BLaER1 (cell line): ENCODE data around the gene C11orf68.

ENCODE experiments used
- H3K27ac ChIP-seq: shearing (Covaris generic); formaldehyde crosslinking; 2 replicates; pipeline ENCODE4 v1.8.1; 2022
- H3K27me3 ChIP-seq: shearing (Covaris generic); formaldehyde crosslinking; 2 replicates; pipeline ENCODE4 v1.8.1; 2022
- H3K36me3 ChIP-seq: shearing (Covaris generic); formaldehyde crosslinking; 2 replicates; pipeline ENCODE4 v1.8.1; 2022
- H3K4me1 ChIP-seq: shearing (Covaris generic); formaldehyde crosslinking; 2 replicates; pipeline ENCODE4 v1.8.1; 2022
- H3K4me2 ChIP-seq: shearing (Covaris generic); formaldehyde crosslinking; 2 replicates; pipeline ENCODE4 v1.8.1; 2022
- H3K4me3 ChIP-seq: shearing (Covaris generic); formaldehyde crosslinking; 2 replicates; pipeline ENCODE4 v1.8.1; 2022
- H3K9ac ChIP-seq: shearing (Covaris generic); formaldehyde crosslinking; 2 replicates; pipeline ENCODE4 v1.8.1; 2022
- H3K9me3 ChIP-seq: shearing (Covaris generic); formaldehyde crosslinking; 2 replicates; pipeline ENCODE4 v1.8.1; 2022
- H4K20me1 ChIP-seq: shearing (Covaris generic); formaldehyde crosslinking; 2 replicates; pipeline ENCODE4 v1.8.1; 2022
- Cebpa-rat ChIP-seq: shearing (Covaris generic); IDR thresholded peaks from 2 replicates; pipeline ENCODE4 v1.8.1; 2022

The C11orf68 gene

DNA sequence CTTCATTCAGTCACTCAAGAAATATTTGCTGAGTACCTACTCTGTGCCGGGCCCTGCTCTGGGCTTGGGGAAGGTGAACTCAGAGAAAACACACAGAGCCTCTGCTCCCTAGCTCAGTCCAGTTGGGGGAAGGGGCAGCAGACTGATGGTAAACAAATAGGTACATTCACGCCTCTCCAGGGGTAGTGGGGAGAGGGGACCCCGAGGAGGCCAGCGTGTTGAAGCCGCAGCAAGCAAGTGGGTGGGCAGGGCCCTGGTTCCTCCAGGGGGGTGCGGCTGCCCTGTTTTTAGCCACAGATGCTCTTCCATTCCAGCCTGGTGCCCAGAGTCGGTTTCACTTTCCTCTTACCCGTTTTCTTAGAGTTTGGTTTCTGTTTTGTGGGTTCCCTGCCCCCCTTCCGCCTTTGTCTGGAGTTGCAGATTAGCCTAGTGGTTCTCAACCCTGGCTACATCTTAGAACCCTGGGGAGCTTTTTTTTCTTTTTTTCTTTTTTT is 9.1 kb upstream of the C11orf68 start:
- no peaks in the 10 kb centered on the region for H3K27me3 ChIP-seq
- H3K9me3 ChIP-seq = no peaks in the 10 kb centered on the region
- peak overlapping the region; percentile 93 for H3K27ac ChIP-seq
- H3K4me2 ChIP-seq = peak overlapping the region; percentile 87
- peak overlapping the region; percentile 56 for H3K4me3 ChIP-seq
- TF ChIP-seq Cebpa-rat = no peak
- H3K4me1 ChIP-seq = peaks cover 50% of the 10 kb centered on the region
- peaks cover 13% of the 10 kb centered on the region for H3K36me3 ChIP-seq
- peak overlapping the region; percentile 74 for H3K9ac ChIP-seq
- no peaks in the 10 kb centered on the region for H4K20me1 ChIP-seq

DNA sequence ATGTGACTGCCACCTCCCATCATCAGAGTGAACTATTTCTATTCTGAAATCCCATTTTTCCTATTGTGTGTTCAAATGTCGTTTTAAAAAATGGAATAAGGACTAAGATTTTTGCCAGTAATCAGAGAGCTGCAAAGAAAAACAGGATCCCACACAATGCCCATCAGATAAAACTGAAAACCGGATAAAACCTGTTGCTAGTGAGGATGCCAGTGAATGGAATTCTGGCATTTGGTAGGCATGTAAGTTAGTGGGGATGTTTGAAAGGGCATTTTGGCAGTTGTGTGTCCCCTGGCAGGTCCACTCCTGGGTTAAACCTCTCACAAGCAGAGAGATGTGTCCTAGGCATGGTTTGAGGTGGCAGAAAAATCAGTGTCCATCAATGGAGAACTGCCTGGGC is 6.5 kb upstream of the C11orf68 start:
- Histone ChIP-seq H3K9me3 (no peaks in the 10 kb centered on the region), H3K27ac (no peak overlapping the region), H3K9ac (no peak overlapping the region), H4K20me1 (peaks cover 1% of the 10 kb centered on the region; the same call in 1 of the 2 replicates), H3K4me1 (peaks cover 38% of the 10 kb centered on the region), H3K4me2 (no peak overlapping the region), H3K27me3 (no peaks in the 10 kb centered on the region), H3K4me3 (no peak overlapping the region), H3K36me3 (peaks cover 33% of the 10 kb centered on the region)
- no peak for TF ChIP-seq Cebpa-rat

DNA sequence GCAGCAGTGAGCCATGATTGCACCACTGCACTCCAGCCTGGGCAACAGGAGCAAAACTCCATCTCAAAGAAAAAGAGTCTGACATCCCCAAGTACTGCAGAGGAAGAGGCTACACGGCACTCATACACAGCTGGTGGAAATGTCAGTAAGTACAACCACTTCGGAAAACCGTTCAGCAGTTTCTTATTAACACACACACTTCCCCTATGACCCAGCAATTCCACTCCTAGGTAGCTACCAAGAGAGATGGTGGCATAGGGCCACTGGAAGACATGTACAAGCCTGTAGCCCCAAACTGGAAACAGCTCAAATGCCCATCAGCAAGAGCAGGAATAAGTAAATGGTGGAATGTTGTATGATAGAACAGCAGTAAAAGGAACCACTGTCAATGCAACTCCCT is 3.7 kb upstream of the C11orf68 start:
- Histone ChIP-seq H3K9ac (no peak overlapping the region), H3K4me2 (no peak overlapping the region), H4K20me1 (peaks cover 10% of the 10 kb centered on the region; the same call in 1 of the 2 replicates), H3K4me3 (no peak overlapping the region), H3K9me3 (no peaks in the 10 kb centered on the region), H3K27ac (no peak overlapping the region), H3K36me3 (peaks cover 33% of the 10 kb centered on the region), H3K27me3 (no peaks in the 10 kb centered on the region), H3K4me1 (peaks cover 30% of the 10 kb centered on the region)
- no peak for TF ChIP-seq Cebpa-rat

DNA sequence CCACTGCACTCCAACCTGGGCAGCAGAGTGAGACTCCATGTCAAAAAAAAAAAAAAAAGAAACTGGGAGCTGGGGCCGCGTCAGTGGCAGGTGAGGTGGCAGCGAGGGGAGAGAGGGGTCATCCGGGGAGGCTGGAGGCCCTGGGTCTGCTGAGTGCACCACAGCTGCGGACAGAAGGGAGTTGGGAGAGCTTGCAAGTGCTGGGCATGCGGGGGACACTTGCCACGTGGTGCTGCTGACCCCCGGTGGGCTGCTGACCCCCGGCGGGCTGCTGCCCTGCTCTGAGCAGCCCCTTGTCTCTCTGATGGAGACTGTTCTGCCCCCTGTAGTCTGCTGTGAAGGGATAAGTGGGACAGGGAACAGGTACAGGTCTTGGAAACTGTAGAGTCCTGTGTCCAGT is 3.0 kb upstream of the C11orf68 start:
- Histone ChIP-seq H3K9me3 (no peaks in the 10 kb centered on the region), H3K4me1 (peaks cover 30% of the 10 kb centered on the region), H3K27ac (no peak overlapping the region), H3K4me2 (no peak overlapping the region), H3K9ac (0 out of 2 replicates have a peak overlapping the region, but pooled peaks have one; percentile 6), H3K27me3 (no peaks in the 10 kb centered on the region), H3K4me3 (no peak overlapping the region), H3K36me3 (peaks cover 38% of the 10 kb centered on the region), H4K20me1 (peaks cover 17% of the 10 kb centered on the region; the same call in 1 of the 2 replicates)
- TF ChIP-seq Cebpa-rat = no peak

GRCh38 chr11:65921033-65921555 is 2.2 kb upstream of the C11orf68 start:
- H3K9ac ChIP-seq = peak overlapping the region; percentile 45; the same call in 1 of the 2 replicates
- H3K4me3 ChIP-seq = peak overlapping the region; percentile 84; the same call in 1 of the 2 replicates
- peaks cover 38% of the 10 kb centered on the region for H3K36me3 ChIP-seq
- peaks cover 36% of the 10 kb centered on the region for H3K4me1 ChIP-seq
- H3K27me3 ChIP-seq = no peaks in the 10 kb centered on the region
- peaks cover 25% of the 10 kb centered on the region; the same call in 1 of the 2 replicates for H4K20me1 ChIP-seq
- H3K9me3 ChIP-seq = no peaks in the 10 kb centered on the region
- peak overlapping the region; percentile 94 for H3K4me2 ChIP-seq
- peak overlapping the region; percentile 9; the same call in 1 of the 2 replicates for H3K27ac ChIP-seq
- no peak for TF ChIP-seq Cebpa-rat

GRCh38 chr11:65920372-65920802 is 1.5 kb upstream of the C11orf68 start:
- peak overlapping the region; percentile 94 for H3K4me2 ChIP-seq
- peak overlapping the region; percentile 84 for H3K4me3 ChIP-seq
- TF ChIP-seq Cebpa-rat = no peak
- peaks cover 43% of the 10 kb centered on the region for H3K4me1 ChIP-seq
- peak overlapping the region; percentile 65 for H3K27ac ChIP-seq
- no peaks in the 10 kb centered on the region for H3K27me3 ChIP-seq
- H3K9ac ChIP-seq = peak overlapping the region; percentile 86
- H4K20me1 ChIP-seq = peaks cover 32% of the 10 kb centered on the region; the same call in 1 of the 2 replicates
- peaks cover 38% of the 10 kb centered on the region for H3K36me3 ChIP-seq
- no peaks in the 10 kb centered on the region for H3K9me3 ChIP-seq

- Histone ChIP-seq H3K4me3 (peak overlapping the region; percentile 84), H3K9ac (peak overlapping the region; percentile 86), H3K36me3 (peaks cover 36% of the 10 kb centered on the region), H3K27ac (peak overlapping the region; percentile 65), H3K9me3 (no peaks in the 10 kb centered on the region), H3K4me1 (peaks cover 49% of the 10 kb centered on the region), H3K27me3 (no peaks in the 10 kb centered on the region), H3K4me2 (peak overlapping the region; percentile 94), H4K20me1 (peaks cover 37% of the 10 kb centered on the region; the same call in 1 of the 2 replicates)
- TF ChIP-seq Cebpa-rat = no peak
These were observed 910 bp upstream of the C11orf68 start for GRCh38 chr11:65919573-65920371.

DNA sequence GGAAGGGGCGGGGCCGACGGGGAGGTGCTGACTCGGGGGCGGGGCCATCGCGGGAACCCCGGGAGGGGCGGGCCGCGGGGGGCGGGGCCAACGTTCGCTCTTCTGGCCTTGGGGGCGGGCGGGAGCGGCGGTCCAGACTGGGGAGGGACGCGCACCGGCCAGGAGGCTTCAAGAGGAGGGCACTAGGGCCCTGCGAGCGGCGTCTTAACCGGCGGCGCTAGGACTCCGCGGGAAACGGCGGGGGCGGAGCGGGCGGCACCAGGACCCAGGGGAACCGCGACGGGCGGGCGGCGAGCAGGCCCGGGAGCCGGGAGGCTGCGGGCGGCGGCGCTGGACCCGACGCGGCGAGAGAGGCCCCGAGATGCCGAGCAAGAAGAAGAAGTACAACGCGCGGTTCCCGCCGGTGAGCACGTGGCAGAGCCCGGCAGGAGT is 295 bp upstream of the C11orf68 start, which contains the start of gene DRAP1:
DRAP1 (plus strand) TSS at position 286 of the 432 bp plus-strand sequence; CDS start at position 362, 76 bp downstream.
- peaks cover 30% of the 10 kb centered on the region for H3K36me3 ChIP-seq
- peak within 1 kb of the TSS; percentile 96 for H3K4me2 ChIP-seq
- no peak for TF ChIP-seq Cebpa-rat
- H4K20me1 ChIP-seq = peaks cover 37% of the 10 kb centered on the region; the same call in 1 of the 2 replicates
- H3K9ac ChIP-seq = peak within 1 kb of the TSS; percentile 98
- H3K4me3 ChIP-seq = peak within 1 kb of the TSS; percentile 96
- no peaks in the 10 kb centered on the region for H3K27me3 ChIP-seq
- H3K4me1 ChIP-seq = peaks cover 54% of the 10 kb centered on the region
- no peaks in the 10 kb centered on the region for H3K9me3 ChIP-seq
- peak within 1 kb of the TSS; percentile 95 for H3K27ac ChIP-seq

- H4K20me1 ChIP-seq = peaks cover 37% of the 10 kb centered on the region; the same call in 1 of the 2 replicates
- no peaks in the 10 kb centered on the region for H3K9me3 ChIP-seq
- no peaks in the 10 kb centered on the region for H3K27me3 ChIP-seq
- H3K36me3 ChIP-seq = peaks cover 22% of the 10 kb centered on the region
- H3K4me2 ChIP-seq = peak overlapping the region; percentile 96
- peak overlapping the region; percentile 98 for H3K9ac ChIP-seq
- peaks cover 59% of the 10 kb centered on the region for H3K4me1 ChIP-seq
- peak overlapping the region; percentile 96 for H3K4me3 ChIP-seq
- H3K27ac ChIP-seq = peak overlapping the region; percentile 95
- no peak for TF ChIP-seq Cebpa-rat
These were observed 1.2 kb downstream of the C11orf68 start for GRCh38 chr11:65917434-65918210.
